ENCODE data around the gene PTPRCAP.

DNA sequence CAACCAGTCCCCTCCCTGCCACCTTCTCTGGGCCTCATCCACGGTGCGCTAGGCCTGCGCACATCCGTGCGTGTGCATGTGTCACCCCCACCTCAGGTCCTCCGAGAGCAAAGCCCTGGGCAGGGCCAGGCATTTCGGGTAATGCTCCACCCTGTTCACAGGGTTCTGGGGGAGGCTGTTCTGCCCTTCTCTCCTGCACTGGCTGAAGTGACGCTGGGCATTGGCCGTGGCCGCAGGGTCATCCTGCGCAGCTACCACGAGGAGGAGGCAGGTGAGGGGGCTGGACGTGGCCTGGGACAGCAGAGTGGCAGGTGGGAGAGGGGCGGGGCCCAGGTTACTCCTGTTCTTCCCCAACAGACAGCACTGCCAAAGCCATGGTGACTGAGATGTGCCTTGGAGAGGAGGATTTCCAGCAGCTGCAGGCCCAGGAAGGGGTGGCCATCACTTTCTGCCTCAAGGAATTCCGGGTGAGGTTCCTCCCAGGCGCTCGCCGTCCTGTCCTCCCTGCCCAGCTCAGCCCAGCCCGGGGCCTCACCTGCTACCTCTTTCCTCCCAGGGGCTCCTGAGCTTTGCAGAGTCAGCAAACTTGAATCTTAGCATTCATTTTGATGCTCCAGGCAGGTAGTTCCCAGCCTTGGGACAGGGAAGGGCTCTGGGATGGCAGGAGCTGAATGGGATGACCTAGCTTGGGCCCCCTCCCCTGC is 41.8 kb downstream of the PTPRCAP start:
- TF ChIP-seq, protein P1, sequence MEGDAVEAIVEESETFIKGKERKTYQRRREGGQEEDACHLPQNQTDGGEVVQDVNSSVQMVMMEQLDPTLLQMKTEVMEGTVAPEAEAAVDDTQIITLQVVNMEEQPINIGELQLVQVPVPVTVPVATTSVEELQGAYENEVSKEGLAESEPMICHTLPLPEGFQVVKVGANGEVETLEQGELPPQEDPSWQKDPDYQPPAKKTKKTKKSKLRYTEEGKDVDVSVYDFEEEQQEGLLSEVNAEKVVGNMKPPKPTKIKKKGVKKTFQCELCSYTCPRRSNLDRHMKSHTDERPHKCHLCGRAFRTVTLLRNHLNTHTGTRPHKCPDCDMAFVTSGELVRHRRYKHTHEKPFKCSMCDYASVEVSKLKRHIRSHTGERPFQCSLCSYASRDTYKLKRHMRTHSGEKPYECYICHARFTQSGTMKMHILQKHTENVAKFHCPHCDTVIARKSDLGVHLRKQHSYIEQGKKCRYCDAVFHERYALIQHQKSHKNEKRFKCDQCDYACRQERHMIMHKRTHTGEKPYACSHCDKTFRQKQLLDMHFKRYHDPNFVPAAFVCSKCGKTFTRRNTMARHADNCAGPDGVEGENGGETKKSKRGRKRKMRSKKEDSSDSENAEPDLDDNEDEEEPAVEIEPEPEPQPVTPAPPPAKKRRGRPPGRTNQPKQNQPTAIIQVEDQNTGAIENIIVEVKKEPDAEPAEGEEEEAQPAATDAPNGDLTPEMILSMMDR (IDR thresholded peaks at IDR 0.05), result no peak
- no peak for TF ChIP-seq POLR2A (IDR thresholded peaks at IDR 0.05)
